A549 (cell line): ENCODE results near the gene PSMB10. TPM values are rescaled to one million over a fixed set of nuclear protein-coding genes. Genes with fewer than 3 reads are reported as not detected.

Source experiments
- ATAC-seq, 2 experiments: fragments of 200-7000 bp in 1 of 2; fragments of >200 bp in 1 of 2; cut with Nextera tagmentation in 1 of 2; cut with Tn5 transposase in 1 of 2; 3 replicates each; pipeline versions ENCODE4 v1.8.0 to v1.9.1; 2018 to 2020; ENCODE audit warnings: mild to moderate bottlenecking in 1 of 2, moderate library complexity in 1 of 2
- CTCF ChIA-PET: fragments of 300-600 bp; sonication (Branson Sonifier 250); formaldehyde crosslinking; extraction: SDS; loops from one replicate; lab custom pipeline; 2021; ENCODE audit warnings: antibody characterized with exemption, inconsistent platforms; lab: Yijun Ruan, JAX
- POLR2A ChIA-PET: fragments of 350-600 bp; formaldehyde crosslinking; extraction: SDS; loops from one replicate; lab custom pipeline; 2021; ENCODE audit warnings: antibody characterized with exemption, inconsistent platforms; lab: Yijun Ruan, JAX
- DNase-seq, 2 experiments: peaks; one replicate each; pipeline versions ENCODE4 v3.0.0 to v3.0.0-alpha.2; 2011 to 2016; ENCODE audit warnings: low read depth in 1 of 2, low spot score in 1 of 2
- FAIRE-seq: peaks from 2 replicates; lab custom pipeline; 2011; peaks lifted over from hg19 to GRCh38; lab: Jason Lieb, UNC
- H3K27ac ChIP-seq, 2 experiments: fragments of >200 bp; sonication (Bioruptor Twin); formaldehyde crosslinking; 3 replicates each; pipeline ENCODE4 v1.5.1; 2016 to 2017
- H3K4me1 ChIP-seq: fragments of >200 bp; sonication (Bioruptor Twin); formaldehyde crosslinking; 3 replicates; pipeline ENCODE4 v1.6.1; 2016
- H3K4me2 ChIP-seq: fragments of >200 bp; sonication (Bioruptor Twin); formaldehyde crosslinking; 3 replicates; pipeline ENCODE4 v1.6.1; 2016
- H3K4me3 ChIP-seq: fragments of >200 bp; sonication (Bioruptor Twin); formaldehyde crosslinking; 3 replicates; pipeline ENCODE4 v1.5.1; 2016
- H3K9me3 ChIP-seq: fragments of >200 bp; sonication (Bioruptor Twin); formaldehyde crosslinking; 3 replicates; pipeline ENCODE4 v1.6.1; 2016
- BHLHE40 ChIP-seq: IDR thresholded peaks from 2 replicates; pipeline ENCODE4 v1.6.1; 2012; ENCODE audit warnings: low read depth, low read length, inconsistent platforms
- CBX8 ChIP-seq: fragments of 200-600 bp; sonication (generic); IDR thresholded peaks from 2 replicates; pipeline ENCODE4 v1.6.1; 2016
- CHD4 ChIP-seq: fragments of 200-600 bp; sonication (generic); IDR thresholded peaks from 2 replicates; pipeline ENCODE4 v1.6.1; 2016; ENCODE audit warnings: antibody characterized with exemption, mild to moderate bottlenecking, borderline replicate concordance
- EHMT2 ChIP-seq: fragments of 200-600 bp; sonication (generic); IDR thresholded peaks from 2 replicates; pipeline ENCODE4 v1.6.1; 2016; ENCODE audit warnings: antibody characterized with exemption, low read depth, mild to moderate bottlenecking, moderate library complexity
- ELK1 ChIP-seq: fragments of 150-350 bp; IDR thresholded peaks from 2 replicates; pipeline ENCODE4 v1.6.1; 2014; ENCODE audit warnings: low read depth, mild to moderate bottlenecking, low read length
- ESRRA ChIP-seq: fragments of 150-350 bp; IDR thresholded peaks from 2 replicates; pipeline ENCODE4 v1.6.1; 2014; ENCODE audit warnings: mild to moderate bottlenecking, low read length, borderline replicate concordance
- HDAC2 ChIP-seq: fragments of 200-600 bp; sonication (generic); IDR thresholded peaks from 2 replicates; pipeline ENCODE4 v1.6.1; 2016
- HES2 ChIP-seq: fragments of >200 bp; sonication (Bioruptor Twin); formaldehyde crosslinking; IDR thresholded peaks from 2 replicates; pipeline ENCODE4 v1.6.1; 2016
- HOXB13 ChIP-seq: fragments of 250-450 bp; sonication (Bioruptor Pico); IDR thresholded peaks from 2 replicates; pipeline ENCODE4 v1.5.0; 2020; ENCODE audit warnings: low read depth, mild to moderate bottlenecking, moderate library complexity
- JUNB ChIP-seq: fragments of >200 bp; sonication (Bioruptor Twin); formaldehyde crosslinking; IDR thresholded peaks from 2 replicates; pipeline ENCODE4 v1.6.1; 2016
- KDM1A ChIP-seq: fragments of 200-600 bp; sonication (generic); IDR thresholded peaks from 2 replicates; pipeline ENCODE4 v1.6.1; 2016; ENCODE audit warnings: low read depth, mild to moderate bottlenecking
- MAFK ChIP-seq: fragments of 450-650 bp; IDR thresholded peaks from 2 replicates; pipeline ENCODE4 v1.6.1; 2014; ENCODE audit not compliant: partially characterized antibody
- MAX ChIP-seq: IDR thresholded peaks from 2 replicates; pipeline ENCODE4 v1.6.1; 2012
- MAZ ChIP-seq: fragments of 150-350 bp; IDR thresholded peaks from 2 replicates; pipeline ENCODE4 v1.6.1; 2014; ENCODE audit warnings: antibody characterized with exemption, low read depth, low read length, borderline replicate concordance
- MYC ChIP-seq: IDR thresholded peaks from 2 replicates; pipeline ENCODE4 v1.6.1; 2012; ENCODE audit warnings: mild to moderate bottlenecking, inconsistent platforms, low read length, improper control_type of control experiment, borderline replicate concordance
- NPAS2 ChIP-seq: fragments of 250-450 bp; sonication (Bioruptor Pico); IDR thresholded peaks from 2 replicates; pipeline ENCODE4 v1.8.0; 2022; ENCODE audit warnings: mild to moderate bottlenecking, moderate library complexity, borderline replicate concordance
- NR3C1 ChIP-seq: fragments of >200 bp; sonication (Bioruptor Twin); formaldehyde crosslinking; IDR thresholded peaks from 3 replicates; pipeline ENCODE4 v1.6.1; 2017
- POLR2A ChIP-seq: IDR thresholded peaks from 2 replicates; pipeline ENCODE4 v1.6.1; 2012; ENCODE audit warnings: mild to moderate bottlenecking, low read length
- RFX5 ChIP-seq: fragments of 450-650 bp; IDR thresholded peaks from 2 replicates; pipeline ENCODE4 v1.7.1; 2014; ENCODE audit warnings: antibody characterized with exemption, mild to moderate bottlenecking, moderate library complexity
- RNF2 ChIP-seq: fragments of 200-600 bp; sonication (generic); IDR thresholded peaks from 2 replicates; pipeline ENCODE4 v1.6.1; 2016; ENCODE audit warnings: low read depth, mild to moderate bottlenecking, antibody characterized with exemption, moderate library complexity, borderline replicate concordance
- SMC3 ChIP-seq: fragments of >200 bp; sonication (Bioruptor Twin); formaldehyde crosslinking; IDR thresholded peaks from 3 replicates; pipeline ENCODE4 v1.6.1; 2018; ENCODE audit warnings: inconsistent platforms
- SREBF2 ChIP-seq: fragments of 450-650 bp; IDR thresholded peaks from 2 replicates; pipeline ENCODE4 v1.6.1; 2014; ENCODE audit warnings: mild to moderate bottlenecking, moderate library complexity
- TFCP2L1 ChIP-seq: fragments of 250-450 bp; sonication (Bioruptor Pico); IDR thresholded peaks from 2 replicates; pipeline ENCODE4 v1.5.0; 2021; ENCODE audit warnings: mild to moderate bottlenecking
- ZFP36 ChIP-seq: fragments of 450-650 bp; IDR thresholded peaks from 2 replicates; pipeline ENCODE4 v1.6.1; 2014; ENCODE audit warnings: borderline replicate concordance; ENCODE audit not compliant: partially characterized antibody
- ZNF302 ChIP-seq: fragments of 250-450 bp; sonication (Bioruptor Pico); IDR thresholded peaks from 2 replicates; pipeline ENCODE4 v1.9.0; 2021; ENCODE audit warnings: inconsistent platforms, mild to moderate bottlenecking, moderate library complexity
- ZSCAN20 ChIP-seq: fragments of 250-450 bp; sonication (Bioruptor Pico); IDR thresholded peaks from 2 replicates; pipeline ENCODE4 v1.8.0; 2022; ENCODE audit warnings: mild to moderate bottlenecking, moderate library complexity
- WGBS: methylation state at CpG from one replicate; pipeline ENCODE4 v1.1.6; 2017; ENCODE audit errors: missing lambda C conversion rate; 5-methylcytosine and 5-hydroxymethylcytosine counted together
- polyA plus RNA-seq, 4 experiments: library from polyadenylated mRNA; depleted of rRNA in 3 of 4; stranded (reverse); fragments of >200 nt; fragmentation: RNase III in 1 of 4; extraction: RNeasy Plus Mini Kit Qiagen cat#74134 plus additional on column Dnase treatment in 1 of 4; gene quantifications; 2 replicates in 3 of 4; 3 replicates in 1 of 4; pipeline ENCODE4 v1.2.3, GENCODE V29; 2011 to 2017

Gene PSMB10
- polyA plus RNA-seq, 2 of the 4 experiments (the other 2 are of a cell fraction), result 11.3 to 52.4 TPM

GRCh38 chr16:67963662-67964321, 27.1 kb upstream of the PSMB10 start:
- DNase-seq, result no peak
- TF ChIP-seq ZSCAN20 (no peak), ZNF302 (CRISPR knock-in tag) (no peak), POLR2A (no peak), ELK1 (no peak), ESRRA (no peak), EHMT2 (no peak), MYC (no peak), SMC3 (no peak), SREBF2 (no peak), CHD4 (no peak), NPAS2 (CRISPR knock-in tag) (no peak), RNF2 (no peak), KDM1A (no peak), HDAC2 (no peak), CBX8 (no peak), ZFP36 (no peak), JUNB (no peak)
- Histone ChIP-seq H3K27ac (no peak overlapping the region), H3K4me3 (no peak overlapping the region), H3K4me1 (peaks cover 20% of the 10 kb centered on the region), H3K9me3 (no peaks in the 10 kb centered on the region), H3K4me2 (no peak overlapping the region)
- ChIA-PET CTCF (interaction anchor here (1.2 to 1.9 kb wide), 3 partner anchors 21 to 148 kb away, joined by 3 to 9 read pairs (median 5); no protein-coding TSS in a partner anchor), POLR2A (interaction anchor here (0.9 kb wide), 1 partner anchor 28 kb away, joined by 3 read pairs; no protein-coding TSS in a partner anchor)
- no peak for FAIRE-seq
- ATAC-seq, result no peak
- WGBS, result 92% methylated on average over 20 of the region's 32 CpGs

GRCh38 chr16:67963292-67963661, 26.6 kb upstream of the PSMB10 start:
- ChIA-PET POLR2A (interaction anchor here (0.9 kb wide), 1 partner anchor 28 kb away, joined by 3 read pairs; no protein-coding TSS in a partner anchor), CTCF (interaction anchor here (0.5 to 1.9 kb wide), 6 partner anchors 10 to 147 kb away, joined by 3 to 9 read pairs (median 3); no protein-coding TSS in a partner anchor)
- FAIRE-seq (no peak), DNase-seq (no peak), ATAC-seq (no peak)
- Histone ChIP-seq H3K9me3 (no peaks in the 10 kb centered on the region), H3K4me2 (no peak overlapping the region), H3K4me3 (no peak overlapping the region), H3K27ac (no peak overlapping the region), H3K4me1 (peaks cover 20% of the 10 kb centered on the region)
- 98% methylated on average over 2 of the region's 2 CpGs for WGBS
- TF ChIP-seq RFX5 (no peak), ZFP36 (no peak), RNF2 (no peak), BHLHE40 (no peak), ESRRA (no peak), HES2 (no peak), NR3C1 (no peak), MAX (no peak), HOXB13 (CRISPR knock-in tag) (no peak), MAZ (no peak), TFCP2L1 (CRISPR knock-in tag) (no peak), MAFK (no peak)
- TF ChIP-seq, all 56 proteins: peak for 0
